ENCODE measurements around the gene TRNAU1AP.
"Not testable (repeated sequence)": the region's sequence is repeated elsewhere in the genome, so short reads cannot be mapped to it uniquely, and the experiment has no call there.

Gene TRNAU1AP

DNA sequence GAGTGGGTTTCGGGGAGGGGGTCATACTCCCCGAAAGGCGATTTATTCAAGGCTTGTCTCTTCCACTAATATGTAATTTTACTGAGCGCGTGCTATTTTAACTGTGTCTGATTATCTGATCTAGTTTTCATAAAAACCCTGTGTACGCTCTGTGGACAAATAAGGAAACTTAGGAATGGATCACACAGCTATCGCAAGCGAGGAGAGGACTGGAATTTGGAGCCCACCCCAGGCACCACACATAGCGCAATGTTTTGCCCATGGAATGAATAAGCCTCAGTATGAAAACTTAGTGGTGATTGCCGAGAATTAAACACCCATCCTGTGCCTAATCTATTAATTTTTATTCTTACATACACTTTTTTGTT lies 29.3 kb downstream of the TRNAU1AP start:
- peaks cover 33% of the 10 kb centered on the region for H3K36me3 Mint-ChIP-seq (ENCODE audit: low read depth)

DNA sequence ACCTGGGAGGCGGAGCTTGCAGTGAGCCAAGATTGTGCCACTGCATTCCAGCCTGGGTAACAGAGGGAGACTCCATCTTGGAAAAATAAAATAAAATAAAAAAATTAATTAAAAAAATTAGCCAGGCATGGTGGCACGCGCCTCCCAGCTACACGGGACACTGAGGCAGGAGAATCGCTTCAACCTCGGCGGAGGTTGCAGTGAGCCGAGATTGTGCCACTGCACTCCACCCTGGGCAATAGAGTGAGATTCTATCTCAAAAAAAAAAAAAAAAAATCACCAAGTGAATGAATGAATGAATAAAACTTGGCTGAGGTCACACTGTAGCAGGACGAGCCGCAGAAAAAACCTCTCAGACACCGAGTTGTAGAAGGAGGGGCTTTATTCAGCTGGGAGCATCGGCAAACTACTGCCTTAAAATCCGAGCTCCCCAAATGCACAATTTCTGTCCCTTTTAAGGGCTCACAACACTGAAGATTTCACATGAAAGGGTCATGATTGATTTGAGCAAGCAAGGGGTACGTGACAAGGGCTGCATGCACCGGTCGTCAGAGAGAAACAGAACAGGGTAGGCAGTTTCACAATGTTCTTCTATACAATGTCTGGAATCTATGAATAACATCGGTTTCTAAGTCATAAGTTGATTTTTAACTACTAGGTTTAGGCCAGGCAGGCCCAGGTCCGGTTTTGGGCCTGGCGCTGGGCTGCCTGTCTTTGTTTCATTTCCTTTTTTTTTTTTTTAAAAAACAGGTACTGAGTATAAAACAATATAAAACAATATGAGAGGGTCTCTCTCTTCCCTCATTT lies 33.9 kb downstream of the TRNAU1AP start:
- peaks cover 17% of the 10 kb centered on the region for H3K4me1 Mint-ChIP-seq
- not testable (repeated sequence) for H3K9me3 Mint-ChIP-seq; H3K4me3 Mint-ChIP-seq; DNase-seq; H3K27ac Mint-ChIP-seq; H3K36me3 Mint-ChIP-seq (ENCODE audit: low read depth)
- H3K27me3 Mint-ChIP-seq (ENCODE audit: low read depth, poor library complexity) = peaks cover 20% of the 10 kb centered on the region

More for the DNA sequence above, 29.3 kb downstream of the TRNAU1AP start:
- no peak for DNase-seq
- H3K27me3 Mint-ChIP-seq (ENCODE audit: low read depth, poor library complexity) = peaks cover 20% of the 10 kb centered on the region
- no peak overlapping the region for H3K27ac Mint-ChIP-seq
- no peaks in the 10 kb centered on the region for H3K9me3 Mint-ChIP-seq
- H3K4me1 Mint-ChIP-seq = peaks cover 25% of the 10 kb centered on the region
- H3K4me3 Mint-ChIP-seq = peak overlapping the region; percentile 94
- TF ChIP-seq, protein P1, sequence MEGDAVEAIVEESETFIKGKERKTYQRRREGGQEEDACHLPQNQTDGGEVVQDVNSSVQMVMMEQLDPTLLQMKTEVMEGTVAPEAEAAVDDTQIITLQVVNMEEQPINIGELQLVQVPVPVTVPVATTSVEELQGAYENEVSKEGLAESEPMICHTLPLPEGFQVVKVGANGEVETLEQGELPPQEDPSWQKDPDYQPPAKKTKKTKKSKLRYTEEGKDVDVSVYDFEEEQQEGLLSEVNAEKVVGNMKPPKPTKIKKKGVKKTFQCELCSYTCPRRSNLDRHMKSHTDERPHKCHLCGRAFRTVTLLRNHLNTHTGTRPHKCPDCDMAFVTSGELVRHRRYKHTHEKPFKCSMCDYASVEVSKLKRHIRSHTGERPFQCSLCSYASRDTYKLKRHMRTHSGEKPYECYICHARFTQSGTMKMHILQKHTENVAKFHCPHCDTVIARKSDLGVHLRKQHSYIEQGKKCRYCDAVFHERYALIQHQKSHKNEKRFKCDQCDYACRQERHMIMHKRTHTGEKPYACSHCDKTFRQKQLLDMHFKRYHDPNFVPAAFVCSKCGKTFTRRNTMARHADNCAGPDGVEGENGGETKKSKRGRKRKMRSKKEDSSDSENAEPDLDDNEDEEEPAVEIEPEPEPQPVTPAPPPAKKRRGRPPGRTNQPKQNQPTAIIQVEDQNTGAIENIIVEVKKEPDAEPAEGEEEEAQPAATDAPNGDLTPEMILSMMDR (IDR thresholded peaks at IDR 0.05) = no peak

DNA sequence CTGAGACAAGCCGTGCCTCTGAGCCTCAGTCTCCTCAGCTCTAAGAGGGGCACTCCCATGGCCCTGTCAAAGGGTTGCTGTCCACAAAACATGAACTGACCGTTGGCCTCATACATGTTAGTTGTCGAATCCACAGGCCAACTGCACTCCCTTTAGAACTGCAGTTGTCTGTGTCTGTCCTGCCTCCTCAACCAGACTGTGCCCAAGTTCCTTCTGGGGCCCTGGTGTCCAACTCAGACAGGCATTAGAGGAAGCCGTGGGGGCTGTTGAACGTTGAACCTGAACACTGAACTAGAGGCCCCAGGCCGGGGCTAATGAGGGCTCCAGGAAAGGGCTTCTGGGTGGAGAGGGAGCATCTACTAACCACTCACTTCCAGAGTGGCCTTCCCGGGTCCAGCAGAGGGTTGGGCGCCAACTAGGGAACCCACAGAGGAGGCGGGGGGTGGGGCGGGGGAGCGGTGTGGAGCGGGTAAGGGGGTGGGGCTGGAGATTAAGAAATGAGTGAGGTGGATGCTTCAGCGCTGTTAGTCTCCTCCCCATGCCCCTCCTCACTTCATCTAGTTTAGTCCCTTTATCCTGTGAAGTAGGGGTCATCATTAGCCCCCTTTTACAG lies 38.9 kb downstream of the TRNAU1AP start, which contains the start of gene RAB42:
TSS of gene RAB42 (plus strand) at position 558 of the 613 bp plus-strand sequence. CDS start 247 bp downstream, outside the sequence.
- TF ChIP-seq, protein P1 (IDR thresholded peaks at IDR 0.05) = no peak
- Mint-ChIP-seq H3K27ac (no peak within 1 kb of the TSS), H3K27me3 (ENCODE audit: low read depth, poor library complexity) (peaks cover 30% of the 10 kb centered on the region), H3K4me1 (peaks cover 27% of the 10 kb centered on the region), H3K9me3 (no peaks in the 10 kb centered on the region), H3K36me3 (ENCODE audit: low read depth) (no peaks in the 10 kb centered on the region), H3K4me3 (peak within 1 kb of the TSS; percentile 84)
- DNase-seq = peak; percentile 38

DNA sequence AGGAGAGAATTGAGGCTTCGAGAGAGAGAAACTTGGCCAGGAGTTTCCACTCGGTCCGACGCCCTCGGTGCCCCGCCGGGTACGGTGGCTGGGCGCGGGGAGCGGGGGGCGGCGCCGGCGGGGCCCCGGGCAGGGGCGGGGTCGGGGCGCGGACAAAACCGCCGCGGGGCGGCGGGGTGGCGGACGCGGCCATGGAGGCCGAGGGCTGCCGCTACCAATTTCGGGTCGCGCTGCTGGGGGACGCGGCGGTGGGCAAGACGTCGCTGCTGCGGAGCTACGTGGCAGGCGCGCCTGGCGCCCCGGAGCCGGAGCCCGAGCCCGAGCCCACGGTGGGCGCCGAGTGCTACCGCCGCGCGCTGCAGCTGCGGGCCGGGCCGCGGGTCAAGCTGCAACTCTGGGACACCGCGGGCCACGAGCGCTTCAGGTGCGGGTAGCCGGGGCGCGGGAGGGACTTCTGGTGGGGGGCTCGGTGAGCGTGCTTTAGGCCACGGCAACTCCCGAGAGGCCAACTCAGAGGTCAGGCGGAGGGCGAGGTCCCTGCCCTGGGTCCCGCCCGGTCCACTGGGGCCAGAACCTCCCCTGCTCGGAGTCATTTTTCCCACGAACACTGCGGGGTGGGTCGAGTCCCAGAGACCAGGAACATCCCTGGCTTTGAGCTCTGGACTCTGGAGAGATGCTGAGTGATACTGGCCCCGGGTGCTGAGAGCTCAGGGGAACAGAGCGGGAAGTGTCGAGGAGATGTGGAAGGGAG lies 39.6 kb downstream of the TRNAU1AP start:
- Mint-ChIP-seq H3K9me3 (no peaks in the 10 kb centered on the region), H3K27me3 (ENCODE audit: low read depth, poor library complexity) (peaks cover 30% of the 10 kb centered on the region), H3K4me3 (peak overlapping the region; percentile 84), H3K36me3 (ENCODE audit: low read depth) (no peaks in the 10 kb centered on the region), H3K27ac (no peak overlapping the region), H3K4me1 (peaks cover 27% of the 10 kb centered on the region)
- peak; percentile 64 for DNase-seq
- TF ChIP-seq, protein P1 (IDR thresholded peaks at IDR 0.05) = no peak

DNA sequence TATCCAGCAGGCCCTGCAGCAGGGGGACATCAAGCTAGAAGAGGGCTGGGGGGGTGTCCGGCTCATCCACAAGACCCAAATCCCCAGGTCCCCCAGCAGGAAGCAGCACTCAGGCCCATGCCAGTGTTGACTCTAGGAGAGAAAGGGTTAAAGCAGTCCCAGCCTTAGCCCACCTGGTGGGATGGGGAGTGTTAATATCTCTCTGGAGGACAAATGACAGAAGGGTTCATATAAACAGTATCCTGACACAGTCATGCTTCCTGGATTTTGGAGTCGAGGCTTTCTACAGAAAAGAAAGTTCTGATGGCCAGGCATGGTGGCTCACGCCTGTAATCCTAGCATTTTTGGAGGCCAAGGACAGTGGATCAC lies 41.1 kb downstream of the TRNAU1AP start:
- DNase-seq; H3K27ac Mint-ChIP-seq; H3K36me3 Mint-ChIP-seq (ENCODE audit: low read depth); H3K9me3 Mint-ChIP-seq; H3K4me3 Mint-ChIP-seq: not testable (repeated sequence)
- peaks cover 27% of the 10 kb centered on the region for H3K4me1 Mint-ChIP-seq
- H3K27me3 Mint-ChIP-seq (ENCODE audit: low read depth, poor library complexity) = peaks cover 30% of the 10 kb centered on the region

DNA sequence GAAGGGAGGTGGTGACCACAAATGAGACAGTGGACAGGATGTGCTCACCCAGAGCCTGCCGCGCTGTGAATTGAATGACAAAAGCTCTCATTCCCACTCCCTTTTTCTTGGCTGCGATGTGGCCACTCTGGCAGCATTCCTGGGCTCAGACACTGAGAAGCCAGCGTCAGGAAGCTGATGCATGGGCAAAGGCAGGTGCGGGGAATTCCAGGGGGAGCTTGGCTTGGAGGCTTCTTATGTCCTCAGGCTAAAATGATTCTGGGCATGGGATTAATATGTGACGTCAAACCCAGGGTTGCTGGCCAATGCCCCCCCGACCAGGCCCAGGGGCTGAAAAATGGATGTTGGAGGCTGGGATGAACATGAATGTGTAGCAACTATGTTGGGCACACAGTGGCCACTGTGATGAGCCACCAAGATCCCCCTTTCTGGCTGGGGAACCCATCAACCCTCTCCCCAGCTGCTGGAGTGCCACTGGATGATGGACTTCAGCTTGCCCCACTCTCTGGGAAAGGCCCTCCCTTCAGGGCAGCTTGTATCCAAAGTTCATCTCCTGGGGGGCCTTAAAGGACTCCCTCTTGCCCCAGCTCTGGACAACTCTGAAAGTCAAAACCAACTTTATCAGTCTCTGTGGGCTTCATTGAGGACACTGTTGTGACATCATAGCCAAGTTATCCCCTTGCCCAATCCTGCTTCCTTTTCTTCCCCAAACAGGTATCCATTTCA lies 42.0 kb downstream of the TRNAU1AP start:
- peaks cover 24% of the 10 kb centered on the region for H3K4me1 Mint-ChIP-seq
- not testable (repeated sequence) for H3K36me3 Mint-ChIP-seq (ENCODE audit: low read depth); DNase-seq; H3K9me3 Mint-ChIP-seq; H3K27ac Mint-ChIP-seq
- H3K4me3 Mint-ChIP-seq = peak overlapping the region; percentile 3
- H3K27me3 Mint-ChIP-seq (ENCODE audit: low read depth, poor library complexity) = peaks cover 29% of the 10 kb centered on the region

All from nephron progenitor cell (in vitro differentiated cells).